Activated naive CD4-positive, alpha-beta T cell treated with anti-CD3 and anti-CD28 coated beads, Interleukin-2, amount 50 U/mL, for 24 hours (primary cell): ENCODE results near the gene NXPH4.

Source experiments
- H3K27ac Mint-ChIP-seq: one replicate; pipeline ENCODE4 v1.8.0; 2021; ENCODE audit warnings: mild to moderate bottlenecking, mixed read lengths
- H3K27me3 Mint-ChIP-seq: one replicate; pipeline ENCODE4 v1.8.0; 2021; ENCODE audit warnings: mixed read lengths
- H3K36me3 Mint-ChIP-seq: one replicate; pipeline ENCODE4 v1.8.0; 2021; ENCODE audit warnings: mixed read lengths
- H3K4me1 Mint-ChIP-seq: one replicate; pipeline ENCODE4 v1.8.0; 2021; ENCODE audit warnings: mixed read lengths
- H3K4me3 Mint-ChIP-seq: one replicate; pipeline ENCODE4 v1.8.0; 2021; ENCODE audit warnings: mild to moderate bottlenecking, mixed read lengths
- H3K9me3 Mint-ChIP-seq: one replicate; pipeline ENCODE4 v1.8.0; 2021; ENCODE audit warnings: mixed read lengths

Gene NXPH4

DNA sequence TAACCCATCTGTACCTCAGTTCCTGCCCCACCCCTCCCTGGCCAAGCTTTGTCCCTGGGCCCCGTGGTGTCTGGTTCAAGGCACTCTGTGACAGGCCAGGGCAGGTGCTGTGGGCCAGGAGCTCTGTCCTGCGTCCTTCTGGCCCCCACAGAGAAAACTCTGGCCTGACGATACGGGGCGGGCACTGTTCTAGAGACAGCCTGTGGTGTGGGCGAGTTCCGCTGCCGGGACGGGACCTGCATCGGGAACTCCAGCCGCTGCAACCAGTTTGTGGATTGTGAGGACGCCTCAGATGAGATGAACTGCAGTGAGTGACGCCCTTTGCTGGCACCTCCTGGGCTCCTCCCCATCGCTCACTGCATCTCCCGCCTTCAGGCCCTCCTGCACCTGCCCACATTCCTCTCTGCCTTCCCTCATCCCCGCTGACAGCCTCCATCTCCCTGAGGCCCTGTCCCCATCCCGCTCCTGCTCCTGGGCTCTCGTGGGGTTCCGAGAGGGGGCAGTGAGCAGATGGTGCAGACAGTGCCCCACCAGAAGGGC is 22.8 kb upstream of the NXPH4 start:
- H3K9me3 Mint-ChIP-seq: no peaks in the 10 kb centered on the region
- no peak overlapping the region for H3K27ac Mint-ChIP-seq
- no peaks in the 10 kb centered on the region for H3K27me3 Mint-ChIP-seq
- peaks cover 1% of the 10 kb centered on the region for H3K36me3 Mint-ChIP-seq
- H3K4me3 Mint-ChIP-seq: no peak overlapping the region
- no peaks in the 10 kb centered on the region for H3K4me1 Mint-ChIP-seq

DNA sequence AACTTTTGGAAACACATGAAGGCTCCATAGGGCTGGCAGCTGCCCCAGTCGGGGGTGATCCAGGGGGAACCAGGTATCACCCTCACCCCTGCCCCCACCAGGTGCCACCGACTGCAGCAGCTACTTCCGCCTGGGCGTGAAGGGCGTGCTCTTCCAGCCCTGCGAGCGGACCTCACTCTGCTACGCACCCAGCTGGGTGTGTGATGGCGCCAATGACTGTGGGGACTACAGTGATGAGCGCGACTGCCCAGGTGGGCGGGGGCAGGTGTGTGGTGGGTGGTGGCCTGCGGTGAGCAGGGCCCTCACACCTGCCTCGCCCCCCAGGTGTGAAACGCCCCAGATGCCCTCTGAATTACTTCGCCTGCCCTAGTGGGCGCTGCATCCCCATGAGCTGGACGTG is 22.3 kb upstream of the NXPH4 start:
- Mint-ChIP-seq H3K27me3 (no peaks in the 10 kb centered on the region), H3K4me1 (no peaks in the 10 kb centered on the region), H3K27ac (no peak overlapping the region), H3K9me3 (no peaks in the 10 kb centered on the region), H3K4me3 (no peak overlapping the region), H3K36me3 (peaks cover 1% of the 10 kb centered on the region)

DNA sequence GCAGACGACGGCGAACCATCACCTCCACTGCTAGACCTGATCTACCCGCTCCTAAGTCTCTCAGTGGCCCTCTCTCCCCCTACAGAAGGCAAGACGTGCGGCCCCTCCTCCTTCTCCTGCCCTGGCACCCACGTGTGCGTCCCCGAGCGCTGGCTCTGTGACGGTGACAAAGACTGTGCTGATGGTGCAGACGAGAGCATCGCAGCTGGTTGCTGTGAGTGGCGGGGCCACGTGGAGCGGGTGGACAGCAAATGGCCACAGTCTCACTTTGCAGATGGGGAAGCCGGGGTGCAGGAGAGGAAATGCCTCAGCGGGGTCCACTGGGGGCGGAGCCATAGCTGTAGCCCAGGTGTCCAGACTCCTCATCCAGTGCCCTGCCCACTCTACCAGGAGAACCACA is 21.4 kb upstream of the NXPH4 start:
- no peak overlapping the region for H3K4me3 Mint-ChIP-seq
- no peaks in the 10 kb centered on the region for H3K9me3 Mint-ChIP-seq
- H3K36me3 Mint-ChIP-seq: peaks cover 1% of the 10 kb centered on the region
- no peaks in the 10 kb centered on the region for H3K27me3 Mint-ChIP-seq
- H3K27ac Mint-ChIP-seq: no peak overlapping the region
- no peaks in the 10 kb centered on the region for H3K4me1 Mint-ChIP-seq

DNA sequence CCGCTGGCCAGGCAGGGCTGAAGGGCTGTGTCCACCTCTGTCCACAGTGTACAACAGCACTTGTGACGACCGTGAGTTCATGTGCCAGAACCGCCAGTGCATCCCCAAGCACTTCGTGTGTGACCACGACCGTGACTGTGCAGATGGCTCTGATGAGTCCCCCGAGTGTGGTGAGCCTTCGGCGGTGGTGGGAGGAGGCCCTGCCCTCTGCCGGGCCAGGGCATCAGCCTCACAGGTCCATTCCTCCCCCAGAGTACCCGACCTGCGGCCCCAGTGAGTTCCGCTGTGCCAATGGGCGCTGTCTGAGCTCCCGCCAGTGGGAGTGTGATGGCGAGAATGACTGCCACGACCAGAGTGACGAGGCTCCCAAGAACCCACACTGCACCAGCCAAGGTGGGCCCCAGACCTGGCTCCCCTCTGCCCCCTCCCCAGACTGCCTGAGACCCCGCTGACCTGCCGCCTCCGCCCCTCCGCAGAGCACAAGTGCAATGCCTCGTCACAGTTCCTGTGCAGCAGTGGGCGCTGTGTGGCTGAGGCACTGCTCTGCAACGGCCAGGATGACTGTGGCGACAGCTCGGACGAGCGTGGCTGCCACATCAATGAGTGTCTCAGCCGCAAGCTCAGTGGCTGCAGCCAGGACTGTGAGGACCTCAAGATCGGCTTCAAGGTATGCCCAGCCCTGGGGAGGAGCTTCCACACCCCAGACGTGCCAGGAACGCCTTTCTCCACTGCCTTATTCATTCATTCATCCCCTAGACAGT is 20.8 kb upstream of the NXPH4 start:
- H3K27me3 Mint-ChIP-seq: no peaks in the 10 kb centered on the region
- H3K9me3 Mint-ChIP-seq: no peaks in the 10 kb centered on the region
- H3K36me3 Mint-ChIP-seq: peaks cover 1% of the 10 kb centered on the region
- no peak overlapping the region for H3K27ac Mint-ChIP-seq
- H3K4me3 Mint-ChIP-seq: no peak overlapping the region
- no peaks in the 10 kb centered on the region for H3K4me1 Mint-ChIP-seq

DNA sequence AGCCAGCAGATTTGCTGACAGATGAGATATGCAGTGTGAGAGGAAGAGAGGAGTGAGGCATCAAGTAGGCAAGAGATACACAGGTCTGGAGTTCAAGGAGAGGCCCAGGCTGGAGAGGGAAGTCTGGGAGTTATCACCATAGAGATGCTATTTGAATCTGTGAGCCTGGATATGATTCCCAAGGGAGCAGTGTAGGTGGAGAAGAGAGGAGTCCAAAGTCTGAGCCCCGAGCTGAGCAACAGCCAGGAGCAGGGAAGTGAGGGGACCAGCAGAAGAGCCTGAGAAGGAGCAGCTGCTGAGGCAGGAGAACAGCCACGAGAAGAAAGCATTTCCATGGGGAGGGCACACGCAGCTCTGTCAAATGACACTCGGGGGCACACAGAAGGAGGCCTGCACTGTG is 20.2 kb upstream of the NXPH4 start:
- no peak overlapping the region for H3K27ac Mint-ChIP-seq
- H3K27me3 Mint-ChIP-seq: no peaks in the 10 kb centered on the region
- no peaks in the 10 kb centered on the region for H3K9me3 Mint-ChIP-seq
- H3K4me3 Mint-ChIP-seq: no peak overlapping the region
- peaks cover 1% of the 10 kb centered on the region for H3K36me3 Mint-ChIP-seq
- no peaks in the 10 kb centered on the region for H3K4me1 Mint-ChIP-seq

DNA sequence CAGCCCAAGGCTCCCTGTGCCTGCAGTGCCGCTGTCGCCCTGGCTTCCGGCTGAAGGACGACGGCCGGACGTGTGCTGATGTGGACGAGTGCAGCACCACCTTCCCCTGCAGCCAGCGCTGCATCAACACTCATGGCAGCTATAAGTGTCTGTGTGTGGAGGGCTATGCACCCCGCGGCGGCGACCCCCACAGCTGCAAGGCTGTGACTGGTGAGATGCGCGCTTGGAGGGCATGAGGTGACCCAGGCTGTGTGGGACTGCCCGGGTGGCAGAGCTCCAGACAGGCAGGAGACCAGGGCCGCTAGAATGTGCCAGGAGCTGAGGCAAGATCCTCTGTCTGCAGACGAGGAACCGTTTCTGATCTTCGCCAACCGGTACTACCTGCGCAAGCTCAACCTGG is 19.6 kb upstream of the NXPH4 start:
- no peaks in the 10 kb centered on the region for H3K27me3 Mint-ChIP-seq
- no peaks in the 10 kb centered on the region for H3K4me1 Mint-ChIP-seq
- H3K9me3 Mint-ChIP-seq: no peaks in the 10 kb centered on the region
- H3K36me3 Mint-ChIP-seq: peaks cover 1% of the 10 kb centered on the region
- no peak overlapping the region for H3K4me3 Mint-ChIP-seq
- H3K27ac Mint-ChIP-seq: no peak overlapping the region

DNA sequence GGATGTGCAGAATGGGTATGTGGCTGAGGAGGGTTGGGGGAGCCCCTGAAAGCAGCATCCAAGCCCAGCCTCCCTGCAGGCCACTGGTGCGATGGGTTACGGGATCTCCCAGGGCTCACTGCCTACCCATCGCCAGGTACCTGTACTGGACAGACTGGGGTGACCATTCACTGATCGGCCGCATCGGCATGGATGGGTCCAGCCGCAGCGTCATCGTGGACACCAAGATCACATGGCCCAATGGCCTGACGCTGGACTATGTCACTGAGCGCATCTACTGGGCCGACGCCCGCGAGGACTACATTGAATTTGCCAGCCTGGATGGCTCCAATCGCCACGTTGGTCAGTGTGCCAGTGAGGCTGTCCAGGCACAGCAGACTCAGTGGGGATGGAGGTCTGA is 18.3 kb upstream of the NXPH4 start:
- Mint-ChIP-seq H3K4me3 (no peak overlapping the region), H3K36me3 (peaks cover 1% of the 10 kb centered on the region), H3K9me3 (no peaks in the 10 kb centered on the region), H3K4me1 (no peaks in the 10 kb centered on the region), H3K27me3 (no peaks in the 10 kb centered on the region), H3K27ac (no peak overlapping the region)

DNA sequence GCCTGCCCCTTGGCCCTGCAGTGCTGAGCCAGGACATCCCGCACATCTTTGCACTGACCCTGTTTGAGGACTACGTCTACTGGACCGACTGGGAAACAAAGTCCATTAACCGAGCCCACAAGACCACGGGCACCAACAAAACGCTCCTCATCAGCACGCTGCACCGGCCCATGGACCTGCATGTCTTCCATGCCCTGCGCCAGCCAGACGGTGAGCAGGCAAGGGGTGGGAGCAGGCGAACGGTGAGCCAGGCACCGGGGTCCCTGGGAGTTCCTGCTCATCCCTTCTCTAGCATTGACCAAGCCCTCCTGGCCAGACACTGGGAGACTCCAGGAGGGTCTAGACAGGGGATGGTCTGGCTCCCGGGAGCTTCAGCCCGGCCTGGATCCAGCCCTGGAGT is 17.4 kb upstream of the NXPH4 start:
- H3K4me1 Mint-ChIP-seq: no peaks in the 10 kb centered on the region
- H3K27me3 Mint-ChIP-seq: no peaks in the 10 kb centered on the region
- H3K36me3 Mint-ChIP-seq: peaks cover 3% of the 10 kb centered on the region
- no peak overlapping the region for H3K4me3 Mint-ChIP-seq
- no peak overlapping the region for H3K27ac Mint-ChIP-seq
- no peaks in the 10 kb centered on the region for H3K9me3 Mint-ChIP-seq

DNA sequence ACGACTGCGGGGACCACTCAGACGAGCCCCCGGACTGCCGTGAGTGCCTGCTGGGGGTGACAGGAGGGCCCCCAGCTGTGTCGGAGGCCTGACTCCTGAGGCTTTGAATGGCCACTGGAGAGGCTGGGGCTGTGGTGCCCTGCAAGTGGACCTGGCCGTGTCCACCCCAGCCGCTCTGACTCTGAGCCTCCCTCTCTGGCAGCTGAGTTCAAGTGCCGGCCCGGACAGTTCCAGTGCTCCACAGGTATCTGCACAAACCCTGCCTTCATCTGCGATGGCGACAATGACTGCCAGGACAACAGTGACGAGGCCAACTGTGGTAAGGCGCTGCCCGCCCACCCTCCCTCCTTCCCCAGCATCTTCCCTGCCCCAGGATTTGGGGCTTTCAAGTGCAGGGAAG is 16.1 kb upstream of the NXPH4 start:
- H3K9me3 Mint-ChIP-seq: no peaks in the 10 kb centered on the region

DNA sequence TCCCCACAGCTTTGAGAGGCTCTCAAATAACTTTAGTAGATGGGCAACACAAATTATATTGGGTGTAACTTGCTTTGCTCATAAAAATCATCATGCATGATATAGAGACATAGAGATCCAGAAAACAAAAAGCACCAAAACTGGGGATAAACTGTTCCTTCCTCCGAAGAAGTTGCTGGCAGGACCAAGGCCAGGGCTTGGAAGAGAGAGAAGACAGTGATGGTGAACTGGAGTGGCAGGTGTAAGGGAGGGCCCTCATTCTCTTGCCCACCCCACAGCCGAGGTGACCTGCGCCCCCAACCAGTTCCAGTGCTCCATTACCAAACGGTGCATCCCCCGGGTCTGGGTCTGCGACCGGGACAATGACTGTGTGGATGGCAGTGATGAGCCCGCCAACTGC is 15.4 kb upstream of the NXPH4 start:
- H3K27me3 Mint-ChIP-seq: no peaks in the 10 kb centered on the region
- no peaks in the 10 kb centered on the region for H3K4me1 Mint-ChIP-seq
- H3K9me3 Mint-ChIP-seq: no peaks in the 10 kb centered on the region
- H3K36me3 Mint-ChIP-seq: peaks cover 3% of the 10 kb centered on the region
- no peak overlapping the region for H3K4me3 Mint-ChIP-seq
- H3K27ac Mint-ChIP-seq: no peak overlapping the region

More for the DNA sequence above, 16.1 kb upstream of the NXPH4 start:
- H3K4me3 Mint-ChIP-seq: no peak overlapping the region
- no peak overlapping the region for H3K27ac Mint-ChIP-seq
- H3K27me3 Mint-ChIP-seq: no peaks in the 10 kb centered on the region
- H3K36me3 Mint-ChIP-seq: peaks cover 3% of the 10 kb centered on the region
- no peaks in the 10 kb centered on the region for H3K4me1 Mint-ChIP-seq

DNA sequence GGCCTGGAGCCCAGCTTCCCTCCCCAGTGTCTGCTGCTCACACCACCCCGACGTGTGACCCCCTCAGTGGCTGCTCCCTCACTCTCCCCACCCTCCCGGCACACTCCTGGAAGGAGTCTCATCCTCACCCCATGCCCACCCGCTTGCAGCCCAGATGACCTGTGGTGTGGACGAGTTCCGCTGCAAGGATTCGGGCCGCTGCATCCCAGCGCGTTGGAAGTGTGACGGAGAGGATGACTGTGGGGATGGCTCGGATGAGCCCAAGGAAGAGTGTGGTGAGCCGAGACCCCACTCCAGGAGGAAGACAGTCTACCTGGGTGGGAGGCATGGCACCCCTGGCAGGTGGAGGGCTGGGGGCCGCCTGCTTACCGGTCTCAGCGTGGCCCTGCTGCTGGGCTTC is 15.0 kb upstream of the NXPH4 start:
- no peaks in the 10 kb centered on the region for H3K4me1 Mint-ChIP-seq
- no peak overlapping the region for H3K27ac Mint-ChIP-seq
- H3K27me3 Mint-ChIP-seq: no peaks in the 10 kb centered on the region
- H3K4me3 Mint-ChIP-seq: no peak overlapping the region
- H3K9me3 Mint-ChIP-seq: no peaks in the 10 kb centered on the region
- H3K36me3 Mint-ChIP-seq: peaks cover 1% of the 10 kb centered on the region

DNA sequence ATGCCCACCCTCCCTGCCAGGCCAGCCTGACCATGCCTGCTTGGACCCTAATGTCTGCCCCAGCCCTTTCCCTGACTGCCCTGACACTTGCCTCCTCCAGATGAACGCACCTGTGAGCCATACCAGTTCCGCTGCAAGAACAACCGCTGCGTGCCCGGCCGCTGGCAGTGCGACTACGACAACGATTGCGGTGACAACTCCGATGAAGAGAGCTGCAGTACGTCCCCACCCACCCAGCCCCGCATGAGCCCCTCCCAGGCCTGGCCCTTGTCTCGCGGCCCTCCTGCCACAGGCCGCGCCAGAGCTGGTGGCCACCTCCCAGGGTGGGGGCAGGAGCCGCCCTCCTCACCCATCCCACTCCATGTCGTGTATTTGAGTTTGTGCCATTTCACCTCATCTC is 14.3 kb upstream of the NXPH4 start:
- Mint-ChIP-seq H3K9me3 (no peaks in the 10 kb centered on the region), H3K4me3 (no peak overlapping the region), H3K4me1 (no peaks in the 10 kb centered on the region), H3K27me3 (no peaks in the 10 kb centered on the region), H3K36me3 (peaks cover 1% of the 10 kb centered on the region), H3K27ac (no peak overlapping the region)

DNA sequence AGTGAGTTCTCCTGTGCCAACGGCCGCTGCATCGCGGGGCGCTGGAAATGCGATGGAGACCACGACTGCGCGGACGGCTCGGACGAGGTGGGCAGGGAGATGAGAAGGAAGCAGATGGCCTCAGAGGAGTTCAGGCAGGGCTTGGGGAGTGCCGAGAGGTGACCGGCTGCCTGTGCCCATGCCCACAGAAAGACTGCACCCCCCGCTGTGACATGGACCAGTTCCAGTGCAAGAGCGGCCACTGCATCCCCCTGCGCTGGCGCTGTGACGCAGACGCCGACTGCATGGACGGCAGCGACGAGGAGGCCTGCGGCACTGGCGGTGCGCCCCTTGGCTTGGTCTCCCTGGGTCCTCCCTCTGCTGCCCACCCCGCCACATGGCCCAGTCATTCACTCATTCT is 13.4 kb upstream of the NXPH4 start:
- Mint-ChIP-seq H3K36me3 (peaks cover 1% of the 10 kb centered on the region), H3K27ac (no peak overlapping the region), H3K9me3 (no peaks in the 10 kb centered on the region), H3K4me1 (no peaks in the 10 kb centered on the region), H3K4me3 (no peak overlapping the region), H3K27me3 (no peaks in the 10 kb centered on the region)

DNA sequence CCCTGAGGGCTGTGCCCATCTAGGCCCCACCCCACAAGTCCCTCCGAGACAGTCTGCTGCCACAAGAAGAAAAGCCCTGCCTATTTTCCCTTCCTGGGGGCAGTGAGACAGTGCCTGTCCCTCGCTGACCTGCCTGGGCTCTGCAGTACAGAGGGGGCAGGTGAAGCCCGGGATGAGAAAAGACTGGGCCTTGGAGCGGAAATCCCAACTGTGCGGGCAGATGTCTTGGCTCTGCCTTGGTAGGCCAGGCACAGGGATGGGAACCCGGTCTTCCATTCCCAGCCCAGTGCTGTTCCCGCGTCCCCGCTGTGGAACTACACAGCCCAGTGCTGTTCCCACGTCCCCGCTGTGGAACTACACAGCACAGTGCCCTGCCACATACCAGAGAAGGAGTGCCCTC is 12.8 kb upstream of the NXPH4 start:
- H3K4me1 Mint-ChIP-seq: no peaks in the 10 kb centered on the region

DNA sequence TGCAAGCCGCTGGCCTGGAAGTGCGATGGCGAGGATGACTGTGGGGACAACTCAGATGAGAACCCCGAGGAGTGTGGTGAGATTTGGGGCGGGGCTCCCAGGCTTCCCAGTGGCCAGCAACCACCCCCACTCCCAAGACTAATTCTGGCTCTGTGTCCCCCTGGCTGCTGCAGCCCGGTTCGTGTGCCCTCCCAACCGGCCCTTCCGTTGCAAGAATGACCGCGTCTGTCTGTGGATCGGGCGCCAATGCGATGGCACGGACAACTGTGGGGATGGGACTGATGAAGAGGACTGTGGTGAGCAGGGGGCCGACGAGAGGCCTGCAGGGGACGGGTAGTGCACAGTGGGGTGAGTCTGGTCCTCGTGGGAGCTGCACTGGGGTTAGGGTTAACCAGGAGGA is 12.1 kb upstream of the NXPH4 start:
- no peaks in the 10 kb centered on the region for H3K4me1 Mint-ChIP-seq
- peaks cover 1% of the 10 kb centered on the region for H3K36me3 Mint-ChIP-seq
- H3K4me3 Mint-ChIP-seq: no peak overlapping the region
- no peaks in the 10 kb centered on the region for H3K27me3 Mint-ChIP-seq
- no peak overlapping the region for H3K27ac Mint-ChIP-seq
- no peaks in the 10 kb centered on the region for H3K9me3 Mint-ChIP-seq

More for the DNA sequence above, 12.8 kb upstream of the NXPH4 start:
- no peaks in the 10 kb centered on the region for H3K9me3 Mint-ChIP-seq
- H3K27me3 Mint-ChIP-seq: no peaks in the 10 kb centered on the region
- no peak overlapping the region for H3K4me3 Mint-ChIP-seq
- peaks cover 1% of the 10 kb centered on the region for H3K36me3 Mint-ChIP-seq
- no peak overlapping the region for H3K27ac Mint-ChIP-seq

DNA sequence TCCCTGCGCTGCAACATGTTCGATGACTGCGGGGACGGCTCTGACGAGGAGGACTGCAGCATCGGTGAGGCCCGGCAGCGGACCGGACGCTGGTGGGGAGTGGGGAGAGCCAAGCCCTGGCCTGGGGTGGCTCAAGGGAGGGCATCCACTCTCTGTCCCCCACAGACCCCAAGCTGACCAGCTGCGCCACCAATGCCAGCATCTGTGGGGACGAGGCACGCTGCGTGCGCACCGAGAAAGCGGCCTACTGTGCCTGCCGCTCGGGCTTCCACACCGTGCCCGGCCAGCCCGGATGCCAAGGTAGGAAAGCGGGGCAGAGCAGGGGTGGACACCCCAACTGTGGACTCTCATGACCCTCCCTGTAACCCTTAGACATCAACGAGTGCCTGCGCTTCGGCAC is 11.4 kb upstream of the NXPH4 start:
- Mint-ChIP-seq H3K36me3 (peaks cover 1% of the 10 kb centered on the region), H3K27ac (no peak overlapping the region), H3K27me3 (no peaks in the 10 kb centered on the region), H3K4me1 (no peaks in the 10 kb centered on the region), H3K4me3 (no peak overlapping the region), H3K9me3 (no peaks in the 10 kb centered on the region)

DNA sequence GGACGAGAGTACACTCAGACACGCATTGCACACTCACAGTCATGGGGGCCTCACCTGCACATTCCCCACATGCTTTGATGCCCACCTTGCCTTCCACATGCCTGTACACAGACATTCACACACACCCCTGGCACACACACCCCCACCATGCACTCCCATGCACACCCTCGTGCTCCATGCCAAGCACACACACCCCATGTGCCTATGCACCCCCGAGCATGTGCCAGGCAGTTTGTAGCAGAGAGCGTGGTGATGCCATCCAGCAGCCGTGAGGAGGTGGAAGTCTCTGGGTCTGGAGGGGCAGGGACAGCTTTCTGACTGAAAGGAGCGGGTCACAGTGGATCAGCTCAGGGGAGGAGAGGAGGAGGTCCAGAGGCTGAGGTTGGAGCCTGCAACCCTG is 10.7 kb upstream of the NXPH4 start:
- no peaks in the 10 kb centered on the region for H3K4me1 Mint-ChIP-seq
- H3K9me3 Mint-ChIP-seq: no peaks in the 10 kb centered on the region
- no peak overlapping the region for H3K27ac Mint-ChIP-seq
- H3K27me3 Mint-ChIP-seq: no peaks in the 10 kb centered on the region
- H3K36me3 Mint-ChIP-seq: peaks cover 1% of the 10 kb centered on the region
- no peak overlapping the region for H3K4me3 Mint-ChIP-seq
